Small intestine (tissue), 16 donors: ENCODE measurements around the gene HPRT1. TPM values are rescaled to one million over a fixed set of nuclear protein-coding genes. Genes with fewer than 3 reads are reported as not detected.
A peak's percentile ranks its signal among the peaks of the same experiment; 100 is the strongest.

Source experiments
- DNase-seq, 2 donors: peaks; one replicate each; pipeline versions ENCODE4 v3.0.0 to v3.0.0-alpha.2; 2013
- FAIRE-seq: peaks from 2 replicates; lab custom pipeline; 2012; peaks lifted over from hg19 to GRCh38; lab: Jason Lieb, UNC
- H3K27ac ChIP-seq, 3 donors: one replicate each; pipeline ENCODE4 v1.5.1; 2013; ENCODE audit warnings: low read length in 2 of 3, mild to moderate bottlenecking in 2 of 3, control low read depth in 1 of 3, inconsistent platforms in 1 of 3, low read depth in 1 of 3, moderate library complexity in 1 of 3
- H3K27me3 ChIP-seq, 3 donors: one replicate each; pipeline ENCODE4 v1.6.1; 2013; ENCODE audit warnings: low read length in 3 of 3, inconsistent platforms in 1 of 3; ENCODE audit not compliant: control insufficient read depth in 3 of 3, insufficient read depth in 3 of 3
- H3K36me3 ChIP-seq, 3 donors: one replicate each; pipeline ENCODE4 v1.6.1; 2013; ENCODE audit warnings: low read length in 3 of 3, inconsistent platforms in 1 of 3, low read depth in 1 of 3, mild to moderate bottlenecking in 1 of 3, moderate library complexity in 1 of 3; ENCODE audit not compliant: control insufficient read depth in 3 of 3, insufficient read depth in 2 of 3
- H3K4me1 ChIP-seq, 3 donors: one replicate each; pipeline ENCODE4 v1.6.1; 2013; ENCODE audit warnings: low read length in 2 of 3, inconsistent platforms in 1 of 3, low read depth in 1 of 3, mild to moderate bottlenecking in 1 of 3, moderate library complexity in 1 of 3; ENCODE audit not compliant: control insufficient read depth in 3 of 3, insufficient read depth in 2 of 3
- H3K4me3 ChIP-seq, 3 donors: one replicate each; pipeline ENCODE4 v1.5.1; 2013; ENCODE audit warnings: low read length in 3 of 3, control low read depth in 1 of 3, inconsistent platforms in 1 of 3, low read depth in 1 of 3, mild to moderate bottlenecking in 1 of 3, moderate library complexity in 1 of 3
- H3K9me3 ChIP-seq, 2 donors: one replicate each; pipeline ENCODE4 v1.6.1; 2013; ENCODE audit warnings: low read depth in 1 of 2, low read length in 1 of 2; ENCODE audit not compliant: control insufficient read depth in 2 of 2, insufficient read depth in 1 of 2
- WGBS, 3 donors: extraction: QIAGEN DNeasy Blood & Tissue Kit; methylation state at CpG; one replicate each; pipeline ENCODE4 v1.1.7; 2013; 5-methylcytosine and 5-hydroxymethylcytosine counted together
- long read RNA-seq, 10 donors: transcript quantifications; one replicate each; lab custom pipeline, GENCODE V29; 2026
- polyA plus RNA-seq, 4 donors: library from polyadenylated mRNA; stranded (reverse) in 3 of 4; unstranded in 1 of 4; fragments of 200-250 nt in 3 of 4; fragments of 120-200 nt in 1 of 4; gene quantifications; one replicate each; pipeline versions ENCODE4 v1.2.1 to v1.2.3, GENCODE V29; 2013
- donor health status: healthy with polysubstance abuse.
- donor health status: control.
- donor health status: control.
- donor health status: Bipolar disorder and iron deficiency.
- donor health status: healthy.

HPRT1 gene, protein sequence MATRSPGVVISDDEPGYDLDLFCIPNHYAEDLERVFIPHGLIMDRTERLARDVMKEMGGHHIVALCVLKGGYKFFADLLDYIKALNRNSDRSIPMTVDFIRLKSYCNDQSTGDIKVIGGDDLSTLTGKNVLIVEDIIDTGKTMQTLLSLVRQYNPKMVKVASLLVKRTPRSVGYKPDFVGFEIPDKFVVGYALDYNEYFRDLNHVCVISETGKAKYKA
- polyA plus RNA-seq = 10 to 100 TPM; 24.3 to 57.8 (median 29.5) TPM
- long read RNA-seq, donor 1, partial matches to known transcripts = 0 of 19 reads
- long read RNA-seq, donor 1, other reads (novel, unspliced or antisense) = 19 of 19 reads
- long read RNA-seq, donor 2, partial matches to known transcripts = 0 of 2 reads
- long read RNA-seq, donor 2, other reads (novel, unspliced or antisense) = 0 of 2 reads
- long read RNA-seq, donor 3, partial matches to known transcripts = 0 of 12 reads
- long read RNA-seq, donor 3, other reads (novel, unspliced or antisense) = 10 of 12 reads
- long read RNA-seq, donor 4 = 0 reads
- long read RNA-seq, donor 5, partial matches to known transcripts = 0 of 1 reads
- long read RNA-seq, donor 5, other reads (novel, unspliced or antisense) = 0 of 1 reads
- long read RNA-seq, donor 6, partial matches to known transcripts = 5 of 5 reads
- long read RNA-seq, donor 6, other reads (novel, unspliced or antisense) = 0 of 5 reads
- long read RNA-seq, donor 7, partial matches to known transcripts = 0 of 29 reads
- long read RNA-seq, donor 7, other reads (novel, unspliced or antisense) = 28 of 29 reads
- long read RNA-seq, donor 8 = 0 reads
- long read RNA-seq, donor 9, partial matches to known transcripts = 0 of 1 reads
- long read RNA-seq, donor 9, other reads (novel, unspliced or antisense) = 0 of 1 reads
- long read RNA-seq, donor 10, partial matches to known transcripts = 0 of 18 reads
- long read RNA-seq, donor 10, other reads (novel, unspliced or antisense) = 17 of 18 reads

DNA sequence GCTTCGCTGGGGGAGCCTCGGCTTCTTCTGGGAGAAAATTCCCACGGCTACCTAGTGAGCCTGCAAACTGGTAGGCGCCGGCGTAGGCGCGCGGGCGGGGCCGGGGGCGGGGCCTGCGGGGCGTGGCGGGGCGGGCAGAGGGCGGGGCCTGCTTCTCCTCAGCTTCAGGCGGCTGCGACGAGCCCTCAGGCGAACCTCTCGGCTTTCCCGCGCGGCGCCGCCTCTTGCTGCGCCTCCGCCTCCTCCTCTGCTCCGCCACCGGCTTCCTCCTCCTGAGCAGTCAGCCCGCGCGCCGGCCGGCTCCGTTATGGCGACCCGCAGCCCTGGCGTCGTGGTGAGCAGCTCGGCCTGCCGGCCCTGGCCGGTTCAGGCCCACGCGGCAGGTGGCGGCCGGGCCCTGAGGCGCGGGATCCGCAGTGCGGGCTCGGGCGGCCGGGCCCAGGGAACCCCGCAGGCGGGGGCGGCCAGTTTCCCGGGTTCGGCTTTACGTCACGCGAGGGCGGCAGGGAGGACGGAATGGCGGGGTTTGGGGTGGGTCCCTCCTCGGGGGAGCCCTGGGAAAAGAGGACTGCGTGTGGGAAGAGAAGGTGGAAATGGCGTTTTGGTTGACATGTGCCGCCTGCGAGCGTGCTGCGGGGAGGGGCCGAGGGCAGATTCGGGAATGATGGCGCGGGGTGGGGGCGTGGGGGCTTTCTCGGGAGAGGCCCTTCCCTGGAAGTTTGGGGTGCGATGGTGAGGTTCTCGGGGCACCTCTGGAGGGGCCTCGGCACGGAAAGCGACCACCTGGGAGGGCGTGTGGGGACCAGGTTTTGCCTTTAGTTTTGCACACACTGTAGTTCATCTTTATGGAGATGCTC, at the start of gene HPRT1:
Gene HPRT1 (plus strand): TSS at position 161 of the 857 bp plus-strand sequence. CDS start 147 bp downstream, at position 308.
- Histone ChIP-seq H3K36me3 (no peaks in the 10 kb centered on the region), H3K27me3 (no peaks in the 10 kb centered on the region), H3K4me1 (peaks cover 0 to 3% (median 0%) of the 10 kb centered on the region in 3 donors), H3K27ac (peak within 1 kb of the TSS; percentile 43 to 96 (median 44)), H3K9me3 (no peaks in the 10 kb centered on the region), H3K4me3 (peak within 1 kb of the TSS; percentile 59 to 65 (median 64))
- peak; percentile 79 to 86 for DNase-seq
- 1 to 50% (median 4%) methylated on average over 34 to 85 of the region's 85 CpGs for WGBS, 3 donors
- no peak for FAIRE-seq

DNA sequence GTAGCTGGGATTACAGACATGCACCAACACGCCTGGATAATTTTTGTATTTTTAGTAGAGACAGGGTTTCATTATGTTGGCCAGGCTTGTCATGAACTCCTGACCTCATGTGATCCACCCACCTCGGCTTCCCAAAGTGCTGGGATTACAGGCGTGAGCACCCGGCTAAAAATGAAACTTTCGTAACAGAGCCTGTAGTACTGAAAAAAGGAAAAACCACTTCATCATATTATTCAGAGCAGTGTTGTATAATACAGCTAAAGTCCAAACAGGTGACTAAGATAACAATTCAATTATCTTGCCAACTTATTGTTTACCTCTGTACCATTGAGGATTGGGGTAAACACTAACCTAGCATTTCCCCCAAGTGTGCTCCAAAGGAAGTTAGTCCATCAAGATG, 43.9 kb upstream of the HPRT1 start:
- Histone ChIP-seq H3K27me3 (no peaks in the 10 kb centered on the region), H3K9me3 (no peaks in the 10 kb centered on the region), H3K4me3 (no peak overlapping the region), H3K36me3 (peaks cover 0 to 10% (median 2%) of the 10 kb centered on the region in 3 donors), H3K27ac (no peak overlapping the region), H3K4me1 (no peaks in the 10 kb centered on the region)
- FAIRE-seq = no peak
- peak; percentile 11 to 23 for DNase-seq
- WGBS, 3 donors = 22 to 53% (median 27%) methylated on average over 5 of the region's 5 CpGs

DNA sequence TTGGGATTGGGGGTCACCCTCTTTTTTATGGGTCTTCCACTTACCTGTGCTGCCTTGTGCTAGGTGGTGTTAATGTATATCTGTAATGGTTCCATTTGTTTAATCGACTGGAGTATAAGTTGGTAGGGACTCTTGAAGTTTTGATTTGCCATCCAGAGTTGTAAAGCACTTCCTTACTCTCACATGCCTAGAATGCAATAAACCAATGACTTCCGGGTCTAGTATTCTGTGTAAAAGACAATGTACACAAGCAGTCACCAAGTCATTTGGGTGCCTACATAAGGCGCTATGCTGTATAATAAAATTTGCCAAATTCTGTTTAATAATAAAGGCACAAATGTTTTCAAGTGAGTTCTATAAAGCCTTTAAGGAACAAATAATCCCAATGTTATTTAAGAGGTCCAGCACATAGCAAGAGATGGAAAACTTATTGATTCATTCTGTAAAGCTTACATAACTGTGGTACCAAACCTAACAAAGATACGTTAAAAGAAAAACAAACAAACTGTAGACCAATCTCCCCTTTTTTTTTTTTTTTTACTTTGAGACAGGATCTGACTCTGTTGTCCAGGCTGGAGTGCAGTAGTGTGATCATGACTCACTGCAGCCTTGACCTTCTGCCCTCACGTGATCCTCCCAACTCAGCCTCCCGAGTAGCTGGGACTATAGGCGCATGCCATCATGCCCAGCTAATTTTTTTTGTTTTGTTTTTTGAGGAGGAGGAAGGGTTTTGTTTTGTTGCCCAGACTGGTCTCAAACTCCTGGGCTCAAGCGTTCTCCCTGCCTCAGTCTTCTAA, 41.5 kb upstream of the HPRT1 start:
- peak overlapping the region in 1 of 3 donors; percentile 11 for H3K27ac ChIP-seq
- FAIRE-seq (peak; percentile 39), DNase-seq (peak in 1 of 2 donors; percentile 5)
- 70 to 81% (median 75%) methylated on average over 8 of the region's 8 CpGs for WGBS, 3 donors
- no peaks in the 10 kb centered on the region for H3K9me3 ChIP-seq
- H3K27me3 ChIP-seq = no peaks in the 10 kb centered on the region
- H3K4me3 ChIP-seq = no peak overlapping the region
- H3K4me1 ChIP-seq = no peaks in the 10 kb centered on the region
- peaks cover 0 to 14% (median 2%) of the 10 kb centered on the region in 3 donors for H3K36me3 ChIP-seq

DNA sequence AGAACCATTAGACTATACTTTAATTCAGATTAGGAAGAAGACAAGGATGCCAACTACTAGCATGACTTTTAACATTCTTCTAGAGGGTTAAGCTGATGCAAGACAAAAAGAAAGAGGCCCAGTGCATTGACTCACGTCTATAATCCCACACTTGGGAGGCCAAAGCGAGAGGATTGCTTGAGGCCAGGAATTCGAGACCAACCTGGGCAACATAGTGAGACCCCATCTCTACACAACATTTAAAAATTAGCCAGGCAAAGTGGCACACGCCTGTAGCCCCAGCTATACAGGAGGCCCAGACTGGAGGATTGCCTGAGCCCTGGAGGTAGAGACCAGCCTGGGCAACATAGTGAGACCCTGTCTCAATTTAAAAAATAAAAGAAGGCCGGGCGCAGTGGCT, 40.2 kb upstream of the HPRT1 start:
- DNase-seq = no peak
- Histone ChIP-seq H3K36me3 (peaks cover 0 to 14% (median 2%) of the 10 kb centered on the region in 3 donors), H3K4me3 (no peak overlapping the region), H3K27me3 (no peaks in the 10 kb centered on the region), H3K27ac (no peak overlapping the region), H3K9me3 (no peaks in the 10 kb centered on the region), H3K4me1 (no peaks in the 10 kb centered on the region)
- FAIRE-seq = no peak
- 87 to 94% (median 92%) methylated on average over 6 of the region's 6 CpGs for WGBS, 3 donors

DNA sequence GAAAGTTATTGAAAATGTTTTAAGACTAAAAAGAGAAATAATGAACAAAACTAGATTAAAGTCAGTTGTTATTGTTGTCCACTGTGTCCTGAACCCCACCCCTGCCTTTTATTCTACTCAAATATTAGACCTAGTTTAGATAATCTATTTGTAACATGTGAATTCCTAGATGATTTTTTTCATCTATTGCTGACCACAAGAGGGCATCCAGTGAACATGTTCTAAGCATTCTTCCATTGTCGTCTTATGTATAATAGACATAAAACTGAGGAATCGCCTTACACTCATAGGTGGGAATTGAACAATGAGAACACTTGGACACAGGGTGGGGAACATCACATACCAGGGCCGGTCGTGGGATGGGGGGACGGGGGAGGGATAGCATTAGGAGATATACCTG, 36.4 kb upstream of the HPRT1 start:
- FAIRE-seq (no peak), DNase-seq (peak; percentile 11 to 24)
- Histone ChIP-seq H3K9me3 (no peaks in the 10 kb centered on the region), H3K36me3 (peaks cover 0 to 9% (median 0%) of the 10 kb centered on the region in 3 donors), H3K4me3 (no peak overlapping the region), H3K27ac (no peak overlapping the region), H3K4me1 (no peaks in the 10 kb centered on the region), H3K27me3 (no peaks in the 10 kb centered on the region)
- 28 to 55% (median 47%) methylated on average over 5 of the region's 5 CpGs for WGBS, 3 donors

DNA sequence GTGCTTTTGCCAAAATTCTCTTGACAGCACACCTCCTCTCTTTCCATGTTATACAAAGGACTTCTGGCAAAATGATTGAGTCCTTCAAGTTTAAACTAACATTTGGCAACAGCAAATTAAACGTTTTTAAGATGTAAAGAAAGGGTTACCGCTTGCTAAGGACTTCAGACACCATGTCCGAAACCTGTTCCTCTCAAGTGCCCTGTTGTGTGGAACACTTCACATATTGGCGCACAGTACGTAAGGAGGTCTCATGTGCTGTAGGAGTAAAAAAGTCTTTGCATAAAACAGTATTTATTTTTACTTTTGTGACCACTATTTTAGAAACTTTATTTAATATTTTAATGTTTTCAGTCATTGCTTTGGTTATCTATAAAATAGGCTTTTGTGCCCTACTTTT, 33.7 kb upstream of the HPRT1 start:
- Histone ChIP-seq H3K27ac (no peak overlapping the region), H3K36me3 (peaks cover 0 to 3% (median 0%) of the 10 kb centered on the region in 3 donors), H3K4me3 (no peak overlapping the region), H3K9me3 (no peaks in the 10 kb centered on the region), H3K4me1 (no peaks in the 10 kb centered on the region), H3K27me3 (no peaks in the 10 kb centered on the region)
- WGBS, 3 donors = 83 to 90% (median 88%) methylated on average over 5 of the region's 5 CpGs
- DNase-seq = no peak
- FAIRE-seq = no peak

DNA sequence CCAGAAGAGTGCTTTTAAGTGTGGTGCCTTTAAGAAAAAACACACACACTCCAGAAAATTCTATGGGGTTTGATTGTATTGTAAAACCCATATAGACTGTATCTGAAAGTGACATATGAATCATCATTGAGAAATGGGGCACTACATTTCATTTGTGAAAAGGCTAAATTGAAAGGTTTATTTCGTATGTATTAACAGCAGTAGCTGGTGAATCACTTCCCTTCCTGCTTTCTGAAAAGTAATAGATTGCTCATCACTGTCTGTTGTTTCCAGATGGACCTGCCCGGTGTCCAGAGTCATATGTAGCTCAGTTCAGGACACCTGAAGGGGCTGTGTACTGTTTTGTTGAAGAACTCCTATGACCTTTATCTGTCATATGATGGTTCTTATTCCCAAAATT, 28.1 kb upstream of the HPRT1 start:
- no peak for DNase-seq
- no peaks in the 10 kb centered on the region for H3K9me3 ChIP-seq
- 43 to 60% (median 59%) methylated on average over 2 of the region's 2 CpGs for WGBS, 3 donors
- no peak overlapping the region for H3K4me3 ChIP-seq
- H3K4me1 ChIP-seq = no peaks in the 10 kb centered on the region
- FAIRE-seq = no peak
- no peaks in the 10 kb centered on the region for H3K36me3 ChIP-seq
- H3K27ac ChIP-seq = no peak overlapping the region
- H3K27me3 ChIP-seq = no peaks in the 10 kb centered on the region
